Inferior parietal cortex (tissue), 1 donor: ENCODE results near the gene ACADSB.

Experiments
- DNase-seq: peaks from one replicate; pipeline ENCODE4 v3.0.0-alpha.2; 2016; ENCODE audit errors: extremely low spot score

The ACADSB gene

GRCh38 chr10:123008355-123009104, at the start of gene ACADSB, which contains the start of gene IKZF5:
TSS of gene ACADSB (plus strand) at chr10:123009006. CDS start at chr10:123009030, 24 bp downstream.
TSS of gene IKZF5 (minus strand) at chr10:123008795. CDS start at chr10:122998625, 10,170 bp downstream.
- peak; percentile 93 for DNase-seq

- no peak for DNase-seq
Measured at GRCh38 chr10:122962405-122962804, 46.4 kb upstream of the ACADSB start.

DNA sequence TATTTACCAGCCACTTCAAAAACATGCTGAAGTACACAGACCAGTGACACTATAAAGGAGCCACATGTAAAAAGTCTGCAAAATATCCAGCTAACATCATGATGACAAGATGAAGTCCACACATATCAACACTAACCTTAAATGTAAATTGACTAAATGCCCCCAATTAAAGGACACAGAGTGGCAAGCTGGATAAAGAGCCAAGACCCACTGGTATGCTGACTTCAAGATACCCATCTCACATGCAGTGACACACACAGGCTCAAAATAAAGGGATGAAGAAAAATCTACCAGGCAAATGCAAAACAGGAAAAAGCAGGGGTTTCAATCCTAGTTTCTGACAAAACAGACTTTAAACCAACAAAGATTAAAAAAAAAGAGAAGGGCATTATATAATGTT, 41.9 kb upstream of the ACADSB start:
- no peak for DNase-seq

GRCh38 chr10:122968698-122969097, 40.1 kb upstream of the ACADSB start:
- no peak for DNase-seq

DNA sequence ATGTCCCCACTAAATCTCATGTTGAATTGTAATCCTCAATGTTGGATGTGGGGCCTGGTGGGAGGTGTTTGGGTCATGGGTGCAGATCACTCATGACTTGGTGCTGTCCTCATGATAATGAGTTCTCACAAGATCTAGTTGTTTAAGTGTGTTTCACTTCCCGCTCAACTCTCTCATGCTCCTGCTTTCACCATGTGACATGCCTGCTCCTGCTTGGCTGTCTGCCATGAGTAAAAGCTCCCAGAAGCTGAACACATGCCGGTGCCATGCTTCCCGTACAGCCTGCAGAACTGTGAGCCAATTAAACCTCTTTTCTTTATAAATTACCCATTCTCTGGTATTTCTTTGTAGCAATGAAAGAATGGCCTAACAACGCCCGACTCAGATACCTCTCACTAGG, 34.8 kb upstream of the ACADSB start:
- DNase-seq: no peak

DNA sequence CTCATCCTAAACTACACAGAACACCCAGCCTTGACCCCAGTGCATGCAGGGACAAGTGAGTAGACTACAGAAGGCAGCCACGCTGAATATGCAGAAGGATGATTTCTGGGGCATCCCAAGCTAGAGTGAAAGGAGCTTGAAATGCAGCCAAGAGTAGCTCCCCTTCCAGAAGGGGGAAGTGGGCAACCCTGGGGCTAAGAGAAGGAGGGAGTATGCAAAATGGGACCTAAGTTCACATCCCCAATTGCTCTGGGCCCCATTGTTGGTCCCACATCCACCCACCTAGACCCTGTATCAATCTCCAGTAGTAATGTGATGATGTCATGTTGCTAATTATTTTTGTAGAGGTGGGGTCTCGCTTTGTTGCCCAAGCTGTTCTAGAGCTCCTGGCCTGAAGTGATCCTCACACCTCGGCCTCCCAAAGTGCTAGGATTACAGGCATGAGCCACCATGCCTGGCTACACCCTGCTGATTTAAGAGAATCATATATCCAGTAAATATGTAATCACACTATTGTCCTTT, 34.2 kb upstream of the ACADSB start:
- DNase-seq: no peak

- DNase-seq: peak; percentile 90
Measured at GRCh38 chr10:122980209-122981065, 28.4 kb upstream of the ACADSB start, which contains the start of gene PSTK. TSS of gene PSTK (plus strand) at chr10:122980401. CDS start at chr10:122980480, 79 bp downstream.

DNA sequence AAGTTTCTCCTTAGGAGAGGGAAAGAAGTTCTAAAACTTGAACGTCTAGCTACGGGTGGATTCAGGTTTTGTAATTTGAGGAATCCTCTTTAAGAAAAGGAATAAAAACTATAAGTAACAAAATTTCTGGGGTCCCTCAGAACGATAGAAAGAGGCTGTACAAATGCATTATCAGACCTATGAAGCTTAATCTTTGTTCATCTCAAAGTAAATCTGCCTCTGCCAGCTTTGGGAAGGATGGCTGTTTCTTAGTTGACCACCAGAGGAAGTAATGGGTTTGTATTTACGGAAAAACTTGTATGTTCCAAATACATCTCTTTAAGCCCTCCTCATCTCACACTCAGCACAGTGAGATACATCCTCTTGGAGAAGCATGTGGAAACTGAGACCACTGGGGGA, 27.7 kb upstream of the ACADSB start:
- no peak for DNase-seq

GRCh38 chr10:122983898-122984297, 24.9 kb upstream of the ACADSB start:
- DNase-seq: no peak

DNA sequence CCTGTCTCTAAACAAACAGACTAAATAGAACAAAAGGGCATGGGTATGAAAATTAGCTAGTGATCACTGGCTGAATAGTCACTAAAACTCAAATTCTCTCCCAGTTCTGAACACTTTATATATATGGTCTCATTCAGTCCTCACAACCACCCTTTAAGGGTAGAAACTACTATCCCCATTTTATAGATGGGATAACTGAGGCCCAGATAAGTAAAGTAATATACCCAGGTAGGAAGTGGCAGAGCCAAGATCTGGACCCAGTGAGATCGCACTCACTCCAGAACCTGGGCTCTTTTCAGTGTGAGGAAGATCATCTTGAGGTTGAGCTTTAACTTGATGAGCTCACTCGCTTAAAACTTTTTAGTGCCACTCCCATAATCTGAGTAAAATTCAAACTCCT, 24.1 kb upstream of the ACADSB start:
- no peak for DNase-seq

GRCh38 chr10:122986335-122986734, 22.5 kb upstream of the ACADSB start:
- no peak for DNase-seq

GRCh38 chr10:122988501-122988900, 20.3 kb upstream of the ACADSB start:
- no peak for DNase-seq

GRCh38 chr10:122990278-122990677, 18.5 kb upstream of the ACADSB start:
- no peak for DNase-seq

- DNase-seq: no peak
Measured at GRCh38 chr10:122992031-122992585, 16.7 kb upstream of the ACADSB start.

- DNase-seq: no peak
Measured at GRCh38 chr10:122993797-122994336, 14.9 kb upstream of the ACADSB start.

- no peak for DNase-seq
Measured at GRCh38 chr10:122995936-122996335, 12.9 kb upstream of the ACADSB start.

GRCh38 chr10:122997864-122998263, 10.9 kb upstream of the ACADSB start:
- DNase-seq: no peak

GRCh38 chr10:122998360-122998917, 10.4 kb upstream of the ACADSB start:
- DNase-seq: no peak

GRCh38 chr10:122998934-122999333, 9.9 kb upstream of the ACADSB start:
- no peak for DNase-seq

- no peak for DNase-seq
Measured at GRCh38 chr10:122999347-122999746, 9.5 kb upstream of the ACADSB start.

GRCh38 chr10:123000155-123000554, 8.7 kb upstream of the ACADSB start:
- DNase-seq: no peak

GRCh38 chr10:123001370-123001769, 7.4 kb upstream of the ACADSB start:
- no peak for DNase-seq
